Activated naive CD8-positive, alpha-beta T cell treated with anti-CD3 and anti-CD28 coated beads for 36 hours (primary cell): ENCODE measurements around the gene REPS2. TPM values are rescaled to one million over a fixed set of nuclear protein-coding genes. Genes with fewer than 3 reads are reported as not detected.

ENCODE experiments used
- DNase-seq: peaks from one replicate; pipeline ENCODE4 v3.0.0; 2021
- H3K27ac Mint-ChIP-seq: one replicate; pipeline ENCODE4 v1.8.0; 2022; ENCODE audit warnings: mild to moderate bottlenecking, moderate library complexity, mixed read lengths
- H3K27me3 Mint-ChIP-seq: one replicate; pipeline ENCODE4 v1.8.0; 2022; ENCODE audit warnings: mild to moderate bottlenecking, mixed read lengths
- H3K36me3 Mint-ChIP-seq: one replicate; pipeline ENCODE4 v1.8.0; 2021; ENCODE audit warnings: mild to moderate bottlenecking, mixed read lengths
- H3K4me1 Mint-ChIP-seq: one replicate; pipeline ENCODE4 v1.8.0; 2021; ENCODE audit warnings: mixed read lengths
- H3K4me3 Mint-ChIP-seq: one replicate; pipeline ENCODE4 v1.8.0; 2022; ENCODE audit warnings: mild to moderate bottlenecking, moderate library complexity, mixed read lengths
- H3K9me3 Mint-ChIP-seq: one replicate; pipeline ENCODE4 v1.8.0; 2022; ENCODE audit warnings: mixed read lengths
- total RNA-seq, 2 experiments: library from RNA; stranded (reverse); gene quantifications; one replicate each; pipeline ENCODE4 v1.2.3, GENCODE V29; 2021

REPS2 gene
- total RNA-seq, 2 experiments from 2014 or later = not detected

GRCh38 chrX:17098516-17099247 lies 152.2 kb downstream of the REPS2 start:
- Mint-ChIP-seq H3K4me3 (no peak overlapping the region), H3K27me3 (no peaks in the 10 kb centered on the region), H3K4me1 (no peaks in the 10 kb centered on the region), H3K27ac (no peak overlapping the region), H3K36me3 (no peaks in the 10 kb centered on the region), H3K9me3 (peaks cover 2% of the 10 kb centered on the region)
- DNase-seq = no peak

DNA sequence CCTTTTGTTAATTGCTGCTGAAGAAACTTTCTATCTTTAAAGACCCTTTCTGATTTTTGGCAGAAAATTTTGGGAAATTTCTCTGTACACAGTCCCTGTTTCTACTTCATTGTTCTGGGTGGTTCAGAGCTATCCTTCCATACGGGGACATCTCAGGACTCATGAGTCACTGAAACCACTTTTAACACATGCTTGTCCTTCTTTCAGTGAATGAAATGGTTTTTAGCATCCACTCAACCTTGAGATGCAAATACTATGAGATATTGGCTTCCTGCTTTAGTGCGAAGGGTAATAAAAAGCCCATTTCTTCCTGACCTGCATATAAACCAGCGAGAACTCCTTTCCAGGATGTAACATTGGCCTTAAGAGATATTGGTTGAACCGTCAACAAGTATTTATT lies 158.0 kb downstream of the REPS2 start:
- Mint-ChIP-seq H3K27ac (no peak overlapping the region), H3K36me3 (no peaks in the 10 kb centered on the region), H3K4me1 (no peaks in the 10 kb centered on the region), H3K27me3 (no peaks in the 10 kb centered on the region), H3K9me3 (no peaks in the 10 kb centered on the region), H3K4me3 (no peak overlapping the region)
- DNase-seq = no peak

DNA sequence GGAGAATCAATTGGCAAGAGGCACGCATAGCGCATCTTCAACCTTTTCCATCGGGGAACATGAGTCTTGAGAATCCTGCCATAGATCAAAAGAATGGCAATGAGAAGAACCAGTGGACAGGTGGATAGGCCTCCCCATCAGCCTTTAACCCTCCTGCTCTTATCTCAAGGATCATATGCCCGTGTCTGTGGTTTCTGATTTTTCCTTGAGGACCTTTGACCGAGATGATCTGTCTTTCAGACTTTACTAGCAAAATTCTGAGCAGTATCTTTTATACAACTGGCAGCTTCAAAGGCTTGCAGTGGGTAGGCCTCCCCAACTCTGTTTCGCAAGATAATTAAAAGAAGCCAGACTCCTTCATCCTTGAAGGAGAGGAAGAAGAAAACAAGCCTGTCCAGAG lies 174.4 kb downstream of the REPS2 start:
- Mint-ChIP-seq H3K36me3 (no peaks in the 10 kb centered on the region), H3K9me3 (no peaks in the 10 kb centered on the region), H3K27ac (no peak overlapping the region), H3K4me3 (no peak overlapping the region), H3K27me3 (no peaks in the 10 kb centered on the region), H3K4me1 (no peaks in the 10 kb centered on the region)
- DNase-seq = no peak

- H3K27me3 Mint-ChIP-seq = no peaks in the 10 kb centered on the region
- no peaks in the 10 kb centered on the region for H3K36me3 Mint-ChIP-seq
- H3K4me1 Mint-ChIP-seq = no peaks in the 10 kb centered on the region
- no peaks in the 10 kb centered on the region for H3K9me3 Mint-ChIP-seq
- no peak for DNase-seq
- no peak overlapping the region for H3K27ac Mint-ChIP-seq
- no peak overlapping the region for H3K4me3 Mint-ChIP-seq
Measured at GRCh38 chrX:17154001-17154400, 207.5 kb downstream of the REPS2 start.

- H3K27ac Mint-ChIP-seq = no peak overlapping the region
- DNase-seq = no peak
- peaks cover 2% of the 10 kb centered on the region for H3K36me3 Mint-ChIP-seq
- no peaks in the 10 kb centered on the region for H3K4me1 Mint-ChIP-seq
- no peaks in the 10 kb centered on the region for H3K27me3 Mint-ChIP-seq
- H3K4me3 Mint-ChIP-seq = no peak overlapping the region
- peaks cover 9% of the 10 kb centered on the region for H3K9me3 Mint-ChIP-seq
Measured at GRCh38 chrX:17160975-17161374, 214.5 kb downstream of the REPS2 start.

DNA sequence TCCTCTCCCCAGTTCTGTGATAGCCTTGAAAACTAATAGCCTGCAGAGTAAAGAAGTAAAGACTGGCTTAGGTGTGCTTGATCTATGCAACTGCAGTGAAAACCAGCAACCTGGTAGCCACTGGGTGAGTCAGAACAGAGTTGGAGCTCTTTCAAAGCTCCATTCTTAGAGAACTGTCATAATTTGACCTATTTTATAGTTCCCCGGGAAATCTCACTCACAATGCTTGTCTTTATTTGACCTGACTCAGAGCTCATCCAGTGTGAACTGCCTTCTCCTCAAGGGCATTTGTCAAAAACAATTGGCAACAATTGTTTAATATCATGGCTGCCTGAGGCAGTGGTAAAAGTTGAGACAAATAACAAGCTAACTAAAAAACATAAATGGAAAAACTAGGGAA lies 215.5 kb downstream of the REPS2 start:
- Mint-ChIP-seq H3K9me3 (peaks cover 9% of the 10 kb centered on the region), H3K4me1 (no peaks in the 10 kb centered on the region), H3K36me3 (peaks cover 2% of the 10 kb centered on the region), H3K27ac (no peak overlapping the region), H3K4me3 (no peak overlapping the region), H3K27me3 (no peaks in the 10 kb centered on the region)
- no peak for DNase-seq

- H3K9me3 Mint-ChIP-seq = peaks cover 9% of the 10 kb centered on the region
- peaks cover 2% of the 10 kb centered on the region for H3K36me3 Mint-ChIP-seq
Measured at GRCh38 chrX:17164079-17164478, 217.6 kb downstream of the REPS2 start.

GRCh38 chrX:17164941-17165340 lies 218.5 kb downstream of the REPS2 start:
- no peak for DNase-seq
- H3K27ac Mint-ChIP-seq = no peak overlapping the region
- no peak overlapping the region for H3K4me3 Mint-ChIP-seq
- peaks cover 2% of the 10 kb centered on the region for H3K36me3 Mint-ChIP-seq
- H3K27me3 Mint-ChIP-seq = peaks cover 5% of the 10 kb centered on the region
- H3K4me1 Mint-ChIP-seq = no peaks in the 10 kb centered on the region
- H3K9me3 Mint-ChIP-seq = peaks cover 9% of the 10 kb centered on the region

More at GRCh38 chrX:17164079-17164478, 217.6 kb downstream of the REPS2 start:
- Mint-ChIP-seq H3K4me1 (no peaks in the 10 kb centered on the region), H3K27ac (no peak overlapping the region), H3K4me3 (no peak overlapping the region), H3K27me3 (peaks cover 5% of the 10 kb centered on the region)
- DNase-seq = no peak

DNA sequence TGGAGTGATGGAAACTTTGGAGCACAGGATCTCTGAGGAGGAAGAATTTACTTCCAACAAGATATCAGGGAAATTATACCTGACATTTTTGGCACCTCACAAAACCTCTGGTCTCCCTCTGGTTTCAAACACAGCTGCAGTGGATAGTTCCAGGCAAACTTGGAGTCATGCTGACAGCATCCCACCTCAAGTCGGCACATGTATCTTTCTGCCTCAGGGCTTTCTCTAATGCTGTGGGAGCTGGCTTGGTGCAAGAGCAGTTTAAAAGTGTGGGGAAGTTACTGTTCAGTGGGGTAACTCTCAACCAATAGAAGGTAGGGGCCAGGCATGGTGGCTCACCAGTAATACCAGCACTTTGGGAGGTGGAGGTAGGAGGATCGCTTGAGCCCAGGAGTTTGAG lies 221.5 kb downstream of the REPS2 start:
- no peak for DNase-seq
- H3K36me3 Mint-ChIP-seq = peaks cover 2% of the 10 kb centered on the region
- peaks cover 5% of the 10 kb centered on the region for H3K9me3 Mint-ChIP-seq
- H3K4me1 Mint-ChIP-seq = no peaks in the 10 kb centered on the region
- peaks cover 5% of the 10 kb centered on the region for H3K27me3 Mint-ChIP-seq
- no peak overlapping the region for H3K27ac Mint-ChIP-seq
- no peak overlapping the region for H3K4me3 Mint-ChIP-seq

DNA sequence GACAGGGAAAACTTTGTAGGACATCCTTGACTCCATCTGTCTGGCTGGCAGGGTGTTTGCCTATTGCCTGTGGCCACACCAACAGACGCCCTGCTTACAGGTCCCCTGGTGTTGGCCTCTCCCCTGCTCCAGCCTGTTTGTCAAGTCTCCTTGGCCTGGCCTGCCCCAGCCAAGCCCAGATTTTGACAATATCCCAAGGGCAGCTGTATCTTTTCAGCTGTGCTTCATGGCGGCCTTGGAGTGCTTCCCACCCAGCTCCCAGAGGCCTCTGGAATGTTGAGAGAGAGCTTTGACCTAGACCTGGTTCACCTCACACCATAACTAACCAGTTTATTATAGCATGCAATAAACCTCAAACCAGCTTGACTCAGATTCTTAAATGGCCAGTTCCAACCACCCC lies 224.5 kb downstream of the REPS2 start:
- Mint-ChIP-seq H3K27me3 (peaks cover 5% of the 10 kb centered on the region), H3K9me3 (no peaks in the 10 kb centered on the region), H3K27ac (no peak overlapping the region), H3K36me3 (no peaks in the 10 kb centered on the region), H3K4me3 (no peak overlapping the region), H3K4me1 (no peaks in the 10 kb centered on the region)
- no peak for DNase-seq

GRCh38 chrX:17174671-17175070 lies 228.2 kb downstream of the REPS2 start:
- Mint-ChIP-seq H3K4me1 (no peaks in the 10 kb centered on the region), H3K27ac (no peak overlapping the region), H3K36me3 (no peaks in the 10 kb centered on the region), H3K4me3 (no peak overlapping the region), H3K9me3 (no peaks in the 10 kb centered on the region), H3K27me3 (no peaks in the 10 kb centered on the region)
- DNase-seq = no peak

DNA sequence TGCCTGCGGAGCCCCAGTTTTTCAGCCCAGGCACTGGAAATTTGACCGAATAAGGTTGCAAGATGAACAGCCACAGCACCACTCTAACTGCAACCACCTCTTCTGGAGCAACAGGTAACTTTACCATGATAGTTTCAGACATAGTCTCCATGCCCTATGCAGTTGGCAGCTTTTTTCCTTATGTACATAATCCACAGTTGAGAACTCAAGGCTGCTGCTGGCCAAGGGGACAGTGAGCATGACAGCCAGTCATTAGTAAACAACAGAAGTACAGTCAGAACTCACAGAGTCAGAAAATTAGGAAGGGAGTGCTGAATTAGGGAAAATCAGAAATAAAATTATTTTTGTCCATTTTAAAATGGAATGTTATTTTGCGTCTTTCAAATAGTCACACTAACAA lies 235.9 kb downstream of the REPS2 start:
- DNase-seq = no peak
- H3K4me3 Mint-ChIP-seq = no peak overlapping the region
- H3K9me3 Mint-ChIP-seq = peaks cover 3% of the 10 kb centered on the region
- no peaks in the 10 kb centered on the region for H3K36me3 Mint-ChIP-seq
- H3K27ac Mint-ChIP-seq = no peak overlapping the region
- no peaks in the 10 kb centered on the region for H3K4me1 Mint-ChIP-seq
- H3K27me3 Mint-ChIP-seq = no peaks in the 10 kb centered on the region

- no peaks in the 10 kb centered on the region for H3K4me1 Mint-ChIP-seq
- no peak overlapping the region for H3K4me3 Mint-ChIP-seq
- no peaks in the 10 kb centered on the region for H3K27me3 Mint-ChIP-seq
- no peaks in the 10 kb centered on the region for H3K36me3 Mint-ChIP-seq
- H3K9me3 Mint-ChIP-seq = peaks cover 3% of the 10 kb centered on the region
- DNase-seq = no peak
- H3K27ac Mint-ChIP-seq = no peak overlapping the region
Measured at GRCh38 chrX:17183566-17183965, 237.1 kb downstream of the REPS2 start.

DNA sequence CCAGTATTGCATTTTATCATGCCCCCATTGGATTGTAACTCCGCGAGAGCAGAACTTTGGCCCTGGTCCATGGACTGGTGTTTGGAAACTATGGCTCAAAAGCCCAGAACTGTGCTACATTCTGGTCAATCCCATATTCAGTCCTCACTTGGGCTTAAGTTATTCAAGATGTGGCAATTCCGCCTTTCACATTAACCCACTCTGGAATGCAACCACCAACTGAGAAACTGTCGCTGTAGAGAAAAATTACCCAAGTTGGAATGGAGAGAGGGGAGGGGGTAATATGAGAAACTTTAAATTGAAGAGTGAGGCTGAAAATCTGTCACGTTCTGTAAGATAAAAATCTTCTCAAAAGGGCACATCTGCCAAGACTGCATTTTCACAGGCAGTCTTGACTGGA lies 239.0 kb downstream of the REPS2 start:
- H3K4me3 Mint-ChIP-seq = no peak overlapping the region
- DNase-seq = no peak
- H3K9me3 Mint-ChIP-seq = peaks cover 3% of the 10 kb centered on the region
- no peaks in the 10 kb centered on the region for H3K4me1 Mint-ChIP-seq
- no peaks in the 10 kb centered on the region for H3K27me3 Mint-ChIP-seq
- H3K27ac Mint-ChIP-seq = no peak overlapping the region
- H3K36me3 Mint-ChIP-seq = no peaks in the 10 kb centered on the region

DNA sequence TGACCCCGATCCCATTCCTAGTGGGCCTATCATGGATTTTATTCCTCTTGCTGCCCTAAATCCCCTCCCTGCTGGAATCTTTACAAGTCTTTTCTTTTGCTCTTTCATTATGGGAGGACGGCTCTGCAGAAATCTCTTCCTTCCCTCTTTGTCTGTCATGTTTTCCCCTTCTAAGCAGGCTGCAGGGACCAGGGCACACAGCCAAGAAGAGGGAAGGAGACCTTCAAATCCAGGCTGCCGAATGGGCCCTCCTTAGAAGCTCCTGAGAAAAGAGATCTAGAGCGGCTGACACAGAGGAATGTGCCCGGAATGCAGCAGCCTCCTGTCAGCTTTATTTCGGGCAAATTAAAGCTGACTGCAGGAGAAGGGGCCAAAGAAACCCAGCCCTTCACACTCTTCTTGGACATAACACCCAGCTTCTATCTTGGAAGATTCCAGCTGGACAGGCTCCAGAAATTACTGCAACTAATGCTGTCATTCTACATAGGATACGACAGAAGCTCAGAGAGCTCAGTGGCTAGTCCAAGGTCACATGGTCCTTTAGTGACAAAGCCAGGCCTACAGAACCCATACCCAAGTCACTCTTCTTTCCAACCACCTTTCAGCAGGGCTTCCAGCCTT lies 240.8 kb downstream of the REPS2 start:
- Mint-ChIP-seq H3K36me3 (no peaks in the 10 kb centered on the region), H3K27ac (no peak overlapping the region), H3K27me3 (no peaks in the 10 kb centered on the region), H3K4me1 (no peaks in the 10 kb centered on the region), H3K9me3 (peaks cover 3% of the 10 kb centered on the region), H3K4me3 (no peak overlapping the region)
- DNase-seq = no peak

DNA sequence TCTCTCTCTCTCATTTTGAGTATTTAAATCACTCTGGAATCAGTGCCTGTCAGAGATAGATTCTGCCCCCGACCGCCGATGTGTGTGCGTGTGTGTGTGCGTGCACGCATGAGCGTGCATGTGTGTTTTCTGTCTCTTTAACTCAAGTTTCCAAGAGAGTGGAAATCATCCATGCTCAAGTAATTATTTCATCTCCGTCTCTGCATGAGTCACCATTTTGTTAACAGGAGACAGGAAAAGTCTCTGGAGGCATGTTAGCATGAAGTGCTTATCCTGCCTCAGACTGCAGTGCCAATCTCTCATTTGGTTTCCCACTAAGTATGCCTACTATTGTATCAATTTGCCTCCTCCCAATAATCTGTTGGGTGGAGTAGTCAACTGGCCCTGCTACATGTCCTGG lies 245.6 kb downstream of the REPS2 start:
- H3K27ac Mint-ChIP-seq = no peak overlapping the region
- DNase-seq = no peak
- no peak overlapping the region for H3K4me3 Mint-ChIP-seq
- H3K4me1 Mint-ChIP-seq = no peaks in the 10 kb centered on the region
- no peaks in the 10 kb centered on the region for H3K36me3 Mint-ChIP-seq
- H3K27me3 Mint-ChIP-seq = peaks cover 3% of the 10 kb centered on the region
- peaks cover 2% of the 10 kb centered on the region for H3K9me3 Mint-ChIP-seq
